HCT116 (cell line): ENCODE measurements around the gene AQP10. TPM values are rescaled to one million over a fixed set of nuclear protein-coding genes. Genes with fewer than 3 reads are reported as not detected.

Experiments
- ATAC-seq: fragments of 200-7000 bp; cut with Tn5 transposase; 2 replicates; pipeline ENCODE4 v1.9.1; 2020; ENCODE audit warnings: mild to moderate bottlenecking, moderate library complexity
- BruUV-seq: library from RNA; stranded (reverse); fragments of 400-500 nt; replicated peaks from 2 replicates; lab custom pipeline; 2021; lab: Mats Ljungman, UMichigan
- CTCF ChIA-PET: fragments of 300-600 bp; sonication (Branson Sonifier 250); formaldehyde crosslinking; loops from one replicate; lab custom pipeline; 2021; ENCODE audit warnings: antibody characterized with exemption; lab: Charles Lee
- POLR2A ChIA-PET: fragments of 300-600, 350-600 bp; sonication (Branson Sonifier 250); formaldehyde crosslinking; loops from one replicate; lab custom pipeline; 2021; ENCODE audit warnings: antibody characterized with exemption; lab: Charles Lee
- RAD21 ChIA-PET, 2 experiments: fragments of 300-600 bp; sonication (Branson Sonifier 250); formaldehyde crosslinking; loops; one replicate each; lab custom pipeline; 2023; ENCODE audit warnings: low total read pairs in 2 of 2; ENCODE audit not compliant: uncharacterized antibody in 2 of 2, unreplicated experiment in 2 of 2, low non-redundant PET in 1 of 2; lab: Charles Lee
- DNase-seq: peaks from one replicate; pipeline ENCODE4 v3.0.0-alpha.2; 2010; ENCODE audit warnings: low read depth, low spot score
- H2AFZ ChIP-seq: fragments of 200-600 bp; shearing (Covaris generic), sonication (generic); 2 replicates; pipeline ENCODE4 v1.6.1; 2017; ENCODE audit warnings: low read depth, mixed run types, mixed read lengths, antibody characterized with exemption, low read length; ENCODE audit not compliant: poor library complexity, severe bottlenecking
- H3K27ac ChIP-seq: 2 replicates; pipeline ENCODE4 v1.5.1; 2012; ENCODE audit warnings: low read depth, low read length
- H3K27me3 ChIP-seq: fragments of 200-600 bp; sonication (generic); 2 replicates; pipeline ENCODE4 v1.6.1; 2016; ENCODE audit warnings: mixed run types, low read length, mixed read lengths; ENCODE audit not compliant: insufficient read depth
- H3K36me3 ChIP-seq, 2 experiments: fragments of 200-500 bp in 1 of 2; fragments of 200-600 bp in 1 of 2; sonication (Bioruptor generic) in 1 of 2; sonication (generic) in 1 of 2; 2 replicates each; pipeline versions ENCODE4 v1.5.1 to v1.6.1; 2014 to 2016; ENCODE audit warnings: low read length in 2 of 2, inconsistent platforms in 1 of 2, mixed read lengths in 1 of 2, mixed run types in 1 of 2; ENCODE audit not compliant: insufficient read depth in 2 of 2, control insufficient read depth in 1 of 2
- H3K4me1 ChIP-seq, 2 experiments: fragments of 200-600 bp in 1 of 2; sonication (generic) in 1 of 2; 2 replicates each; pipeline versions ENCODE4 v1.5.1 to v1.6.1; 2012 to 2017; ENCODE audit warnings: low read length in 2 of 2, inconsistent platforms in 1 of 2, mild to moderate bottlenecking in 1 of 2, mixed read lengths in 1 of 2, mixed run types in 1 of 2, moderate library complexity in 1 of 2; ENCODE audit not compliant: insufficient read depth in 2 of 2, control insufficient read depth in 1 of 2
- H3K4me2 ChIP-seq: fragments of 200-600 bp; sonication (generic); 2 replicates; pipeline ENCODE4 v1.6.1; 2017; ENCODE audit warnings: mixed run types, low read length, mixed read lengths
- H3K4me3 ChIP-seq, 2 experiments: fragments of 200-600 bp in 1 of 2; sonication (generic) in 1 of 2; replicated peaks in 1 of 2; 2 replicates each; pipeline ENCODE4 v1.5.1; 2011 to 2016; ENCODE audit warnings: low read length in 2 of 2, control low read depth in 1 of 2, low read depth in 1 of 2, mild to moderate bottlenecking in 1 of 2, mixed read lengths in 1 of 2, mixed run types in 1 of 2
- H3K79me2 ChIP-seq: fragments of 200-600 bp; sonication (generic); 2 replicates; pipeline ENCODE4 v1.6.1; 2017; ENCODE audit warnings: mild to moderate bottlenecking, mixed run types, low read length, moderate library complexity, mixed read lengths; ENCODE audit not compliant: insufficient read depth
- H3K9ac ChIP-seq: fragments of 200-600 bp; sonication (generic); 2 replicates; pipeline ENCODE4 v1.6.1; 2016; ENCODE audit warnings: low read length, mixed read lengths
- H3K9me2 ChIP-seq: fragments of 200-600 bp; sonication (generic), shearing (Covaris generic); 2 replicates; pipeline ENCODE4 v1.6.1; 2017; ENCODE audit warnings: mixed run types, mild to moderate bottlenecking, moderate library complexity; ENCODE audit not compliant: insufficient read depth
- H3K9me3 ChIP-seq, 2 experiments: fragments of 200-500 bp in 1 of 2; fragments of 200-600 bp in 1 of 2; sonication (Bioruptor generic) in 1 of 2; sonication (generic) in 1 of 2; 2 replicates each; pipeline ENCODE4 v1.6.1; 2014 to 2017; ENCODE audit warnings: low read length in 2 of 2, mixed read lengths in 2 of 2, inconsistent platforms in 1 of 2, low read depth in 1 of 2, mild to moderate bottlenecking in 1 of 2, mixed run types in 1 of 2, moderate library complexity in 1 of 2; ENCODE audit not compliant: control insufficient read depth in 1 of 2, insufficient read depth in 1 of 2
- H4K20me1 ChIP-seq: fragments of 200-600 bp; sonication (generic), shearing (Covaris generic); 2 replicates; pipeline ENCODE4 v1.6.1; 2017; ENCODE audit warnings: mixed run types, mild to moderate bottlenecking, moderate library complexity; ENCODE audit not compliant: insufficient read depth
- CBX3 ChIP-seq: IDR thresholded peaks from 2 replicates; pipeline ENCODE4 v1.6.1; 2012; ENCODE audit warnings: low read depth
- CEBPB ChIP-seq: IDR thresholded peaks from 2 replicates; pipeline ENCODE4 v1.6.1; 2012; ENCODE audit warnings: low read depth
- EGR1 ChIP-seq: IDR thresholded peaks from 2 replicates; pipeline ENCODE4 v1.6.1; 2012; ENCODE audit warnings: low read depth
- ELF1 ChIP-seq: IDR thresholded peaks from 2 replicates; pipeline ENCODE4 v1.6.1; 2012; ENCODE audit warnings: low read depth, borderline replicate concordance
- FOSL1 ChIP-seq: IDR thresholded peaks from 2 replicates; pipeline ENCODE4 v1.6.1; 2012; ENCODE audit warnings: low read depth
- JUND ChIP-seq: IDR thresholded peaks from 2 replicates; pipeline ENCODE4 v1.6.1; 2012
- POLR2A ChIP-seq: IDR thresholded peaks from 2 replicates; pipeline ENCODE4 v1.7.0; 2011; ENCODE audit warnings: borderline replicate concordance; ENCODE audit not compliant: insufficient read depth, insufficient read length; ENCODE audit errors: extremely low read depth
- SP1 ChIP-seq: IDR thresholded peaks from 2 replicates; pipeline ENCODE4 v1.6.1; 2012; ENCODE audit warnings: low read depth
- YY1 ChIP-seq: IDR thresholded peaks from 2 replicates; pipeline ENCODE4 v1.6.1; 2011; ENCODE audit warnings: low read length, low read depth, moderate library complexity, mild to moderate bottlenecking; ENCODE audit not compliant: insufficient replicate concordance; ENCODE audit errors: extremely low read depth
- ZBTB33 ChIP-seq: IDR thresholded peaks from 2 replicates; pipeline ENCODE4 v1.6.1; 2011; ENCODE audit warnings: mild to moderate bottlenecking, low read length, moderate library complexity; ENCODE audit not compliant: insufficient replicate concordance; ENCODE audit errors: extremely low read depth
- ZFX ChIP-seq: fragments of 450-650 bp; IDR thresholded peaks from 2 replicates; pipeline ENCODE4 v1.6.1; 2017
- intact Hi-C: fragments of 100-400 bp; cut with micrococcal nuclease; formaldehyde crosslinking; loops from 2 replicates; pipeline ENCODE4 v1.10.0; 2022
- total RNA-seq: library from RNA; stranded (reverse); gene quantifications from one replicate; pipeline ENCODE4 v1.2.1, GENCODE V29; 2021; ENCODE audit not compliant: unreplicated experiment
- TF ChIP-seq, protein P1 (sequence below): IDR thresholded peaks from 2 replicates; pipeline ENCODE4 v1.6.1; 2012
- TF ChIP-seq, protein P2 (sequence below), 3 experiments: fragments of 200-600 bp in 1 of 3; sonication (generic) in 1 of 3; IDR thresholded peaks in 2 of 3; conservative IDR thresholded peaks in 1 of 3; 2 replicates each; pipeline ENCODE4 v1.5.1; 2012 to 2017; ENCODE audit warnings: low read depth in 2 of 3, low read length in 2 of 3, antibody characterized with exemption in 1 of 3, borderline replicate concordance in 1 of 3, control low read depth in 1 of 3, mild to moderate bottlenecking in 1 of 3, mixed read lengths in 1 of 3, mixed run types in 1 of 3, moderate library complexity in 1 of 3; ENCODE audit not compliant: insufficient read depth in 1 of 3

Gene AQP10
- total RNA-seq, 1 experiment from 2014 or later = not detected

DNA sequence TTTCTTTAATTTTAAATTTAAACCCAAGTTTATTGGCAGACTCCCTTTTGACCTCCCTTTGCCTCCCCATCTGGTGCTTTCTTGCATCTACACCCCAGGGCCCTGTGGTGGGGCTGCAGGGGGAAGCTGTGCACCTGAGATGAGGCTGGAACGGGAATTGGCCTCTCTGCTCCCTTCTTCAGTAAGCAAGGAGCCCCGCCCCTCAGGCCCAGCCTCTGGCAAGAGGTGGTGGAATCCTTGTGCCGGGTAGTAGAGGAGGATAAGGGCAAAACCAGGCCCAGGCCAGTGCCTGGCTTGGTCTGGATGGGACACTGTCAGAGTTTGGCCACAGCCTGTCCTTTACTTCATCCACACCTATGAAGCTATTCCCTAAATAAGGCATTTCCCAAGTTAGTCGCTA lies 29.5 kb downstream of the AQP10 start:
- H3K27ac ChIP-seq = no peak overlapping the region
- intact Hi-C loops = loop anchor here (5.0 to 10.0 kb wide), 2 partner anchors 82 to 194 kb away; no protein-coding TSS in a partner anchor
- no peaks in the 10 kb centered on the region for H3K9me3 ChIP-seq
- no peaks in the 10 kb centered on the region for H3K27me3 ChIP-seq
- ChIA-PET POLR2A (no interaction called here), RAD21 (no interaction called here), CTCF (interaction anchor here (0.7 to 1.6 kb wide), 3 partner anchors 16 to 110 kb away, joined by 3 to 6 read pairs (median 4); no protein-coding TSS in a partner anchor)
- no peak overlapping the region for H2AFZ ChIP-seq
- H3K36me3 ChIP-seq = peaks cover 11 to 19% of the 10 kb centered on the region in 2 experiments; a peak in 3 of 4 replicates
- H3K9me2 ChIP-seq = no peaks in the 10 kb centered on the region
- BruUV-seq = TSS peak; percentile 55
- H3K4me3 ChIP-seq = no peak overlapping the region
- H4K20me1 ChIP-seq = no peaks in the 10 kb centered on the region
- H3K9ac ChIP-seq = no peak overlapping the region
- H3K79me2 ChIP-seq = no peaks in the 10 kb centered on the region
- H3K4me1 ChIP-seq = peaks cover 21 to 25% of the 10 kb centered on the region in 2 experiments
- no peak for ATAC-seq
- no peak for TF ChIP-seq ELF1
- TF ChIP-seq, protein P1, sequence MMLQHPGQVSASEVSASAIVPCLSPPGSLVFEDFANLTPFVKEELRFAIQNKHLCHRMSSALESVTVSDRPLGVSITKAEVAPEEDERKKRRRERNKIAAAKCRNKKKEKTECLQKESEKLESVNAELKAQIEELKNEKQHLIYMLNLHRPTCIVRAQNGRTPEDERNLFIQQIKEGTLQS = no peak
- no peak for TF ChIP-seq FOSL1
- H3K4me2 ChIP-seq = no peak overlapping the region
- DNase-seq = no peak

DNA sequence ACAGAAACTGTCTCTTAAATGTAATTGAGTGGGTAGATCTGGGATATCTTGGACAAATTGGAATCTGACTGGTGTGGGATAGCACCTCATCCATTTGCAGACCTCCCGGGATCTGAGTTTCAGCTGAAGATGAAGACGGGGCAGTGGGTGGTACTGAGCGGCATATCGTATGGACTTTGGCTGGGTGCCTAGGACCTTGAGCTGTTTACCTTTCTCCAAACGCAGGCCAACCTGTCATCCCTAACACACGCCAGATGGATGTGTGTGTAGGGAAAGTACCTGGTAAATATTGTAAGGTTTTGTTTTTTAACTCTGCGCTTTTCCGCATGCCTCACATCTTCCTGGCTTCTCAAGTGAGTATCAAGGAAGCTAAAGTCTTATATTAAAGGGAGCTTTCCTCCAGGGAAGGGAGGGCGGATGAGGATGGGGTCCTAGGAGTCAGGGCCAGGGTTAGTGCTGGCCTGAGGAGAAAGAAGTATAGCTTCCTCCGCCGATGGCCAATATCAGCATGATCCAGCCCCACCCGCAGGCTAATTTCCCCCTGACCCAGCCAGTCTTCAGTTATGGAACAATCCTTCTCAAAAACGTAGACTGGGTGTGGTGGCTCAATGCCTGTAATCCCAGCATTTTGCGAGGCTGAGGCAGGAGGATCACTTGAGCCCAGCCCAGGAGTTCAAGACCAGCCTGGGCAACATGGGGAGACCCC lies 30.6 kb downstream of the AQP10 start:
- BruUV-seq = no TSS peak
- CTCF ChIA-PET = interaction anchor here (1.1 to 1.6 kb wide), 2 partner anchors 17 to 195 kb away, joined by 3 to 6 read pairs; no protein-coding TSS in a partner anchor
- POLR2A ChIA-PET = no interaction called here
- Histone ChIP-seq H3K27ac (no peak overlapping the region), H4K20me1 (no peaks in the 10 kb centered on the region), H3K4me3 (peak overlapping the region in 1 of 2 experiments; percentile 57; a peak in 1 of 4 replicates), H2AFZ (no peak overlapping the region), H3K9ac (no peak overlapping the region), H3K79me2 (no peaks in the 10 kb centered on the region), H3K36me3 (peaks cover under 1 to 8% of the 10 kb centered on the region in 2 experiments; a peak in 2 of 4 replicates), H3K27me3 (no peaks in the 10 kb centered on the region), H3K9me2 (no peaks in the 10 kb centered on the region), H3K9me3 (no peaks in the 10 kb centered on the region), H3K4me2 (peak overlapping the region; percentile 88), H3K4me1 (peaks cover 21 to 25% of the 10 kb centered on the region in 2 experiments)
- no peak for ATAC-seq
- intact Hi-C loops = loop anchor here (5.0 to 10.0 kb wide), 2 partner anchors 81 to 193 kb away; no protein-coding TSS in a partner anchor
- RAD21 ChIA-PET = interaction anchor here (0.6 to 0.9 kb wide), 2 partner anchors 24 to 74 kb away, joined by 3 read pairs; no protein-coding TSS in a partner anchor
- DNase-seq = no peak
- no peak for TF ChIP-seq FOSL1
- TF ChIP-seq, protein P1 = no peak
- no peak for TF ChIP-seq SP1
- TF ChIP-seq YY1 = no peak
- no peak for TF ChIP-seq POLR2A
- TF ChIP-seq, protein P2, sequence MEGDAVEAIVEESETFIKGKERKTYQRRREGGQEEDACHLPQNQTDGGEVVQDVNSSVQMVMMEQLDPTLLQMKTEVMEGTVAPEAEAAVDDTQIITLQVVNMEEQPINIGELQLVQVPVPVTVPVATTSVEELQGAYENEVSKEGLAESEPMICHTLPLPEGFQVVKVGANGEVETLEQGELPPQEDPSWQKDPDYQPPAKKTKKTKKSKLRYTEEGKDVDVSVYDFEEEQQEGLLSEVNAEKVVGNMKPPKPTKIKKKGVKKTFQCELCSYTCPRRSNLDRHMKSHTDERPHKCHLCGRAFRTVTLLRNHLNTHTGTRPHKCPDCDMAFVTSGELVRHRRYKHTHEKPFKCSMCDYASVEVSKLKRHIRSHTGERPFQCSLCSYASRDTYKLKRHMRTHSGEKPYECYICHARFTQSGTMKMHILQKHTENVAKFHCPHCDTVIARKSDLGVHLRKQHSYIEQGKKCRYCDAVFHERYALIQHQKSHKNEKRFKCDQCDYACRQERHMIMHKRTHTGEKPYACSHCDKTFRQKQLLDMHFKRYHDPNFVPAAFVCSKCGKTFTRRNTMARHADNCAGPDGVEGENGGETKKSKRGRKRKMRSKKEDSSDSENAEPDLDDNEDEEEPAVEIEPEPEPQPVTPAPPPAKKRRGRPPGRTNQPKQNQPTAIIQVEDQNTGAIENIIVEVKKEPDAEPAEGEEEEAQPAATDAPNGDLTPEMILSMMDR (IDR thresholded peaks at IDR 0.05 in 2 of 3, conservative IDR thresholded peaks at IDR 0.05 in 1 of 3; ENCODE audit: borderline replicate concordance in 1 of 3, insufficient read depth in 1 of 3, low read depth in 2 of 3, low read length in 2 of 3) = no peak
- TF ChIP-seq ZFX = no peak
- no peak for TF ChIP-seq ELF1
- no peak for TF ChIP-seq CBX3
- TF ChIP-seq ZBTB33 = no peak
- TF ChIP-seq EGR1 = no peak
- TF ChIP-seq CEBPB = no peak
- TF ChIP-seq JUND = no peak
